Heart left ventricle (tissue), 16 donors: ENCODE results near the gene SCAF1. TPM values are rescaled to one million over a fixed set of nuclear protein-coding genes. Genes with fewer than 3 reads are reported as not detected.
A peak's percentile ranks its signal among the peaks of the same experiment; 100 is the strongest.

Source experiments
- ATAC-seq, 4 donors: fragments of 200-7000 bp; cut with Tn5 transposase; one replicate each; pipeline ENCODE4 v1.9.1; 2020 to 2022; ENCODE audit warnings: moderate library complexity in 4 of 4, mild to moderate bottlenecking in 3 of 4, moderate number of reproducible peaks in 1 of 4
- DNase-seq, 5 donors: peaks; one replicate each; pipeline ENCODE4 v3.0.0-alpha.2; 2020
- H3K27ac ChIP-seq, 12 donors: fragments of 200-600 bp; sonication (generic) in 4 of 12; one replicate each; pipeline versions ENCODE4 v1.5.0 to v1.8.0; 2016 to 2022; ENCODE audit warnings: mild to moderate bottlenecking in 2 of 12
- H3K27me3 ChIP-seq, 9 donors: fragments of 200-600 bp; sonication (generic) in 2 of 9; one replicate each; pipeline versions ENCODE4 v1.5.1 to v1.8.0; 2016 to 2022; ENCODE audit warnings: mild to moderate bottlenecking in 3 of 9
- H3K36me3 ChIP-seq, 9 donors: fragments of 200-600 bp; sonication (generic) in 2 of 9; one replicate each; pipeline versions ENCODE4 v1.5.0 to v1.8.0; 2018 to 2022; ENCODE audit warnings: mild to moderate bottlenecking in 2 of 9
- H3K4me1 ChIP-seq, 12 donors: fragments of 200-600 bp; sonication (generic) in 4 of 12; one replicate each; pipeline versions ENCODE4 v1.5.0 to v1.8.0; 2016 to 2022; ENCODE audit warnings: mild to moderate bottlenecking in 3 of 12
- H3K4me3 ChIP-seq, 12 donors: fragments of 200-600 bp; sonication (generic) in 4 of 12; one replicate each; pipeline versions ENCODE4 v1.5.0 to v1.8.0; 2017 to 2022; ENCODE audit warnings: mild to moderate bottlenecking in 9 of 12, moderate library complexity in 4 of 12
- H3K9me3 ChIP-seq, 12 donors: fragments of 200-600 bp; sonication (generic) in 4 of 12; one replicate each; pipeline versions ENCODE4 v1.5.0 to v1.8.0; 2016 to 2022; ENCODE audit warnings: mild to moderate bottlenecking in 1 of 12
- CTCF ChIP-seq, 12 donors: fragments of 200-600 bp; sonication (generic) in 4 of 12; IDR thresholded peaks; one replicate each; pipeline versions ENCODE4 v1.5.0 to v1.8.0; 2018 to 2022; ENCODE audit warnings: antibody characterized with exemption in 12 of 12, mild to moderate bottlenecking in 5 of 12
- POLR2A ChIP-seq, 2 donors: fragments of 450-650 bp; IDR thresholded peaks; one replicate each; pipeline ENCODE4 v1.6.1; 2017; ENCODE audit warnings: antibody characterized with exemption in 2 of 2, mild to moderate bottlenecking in 2 of 2, moderate library complexity in 2 of 2
- WGBS, 4 donors: extraction: QIAGEN DNeasy Blood & Tissue Kit in 2 of 4; methylation state at CpG; one replicate each; pipeline versions ENCODE4 v1.1.5 to v1.1.7; 2013 to 2018; 5-methylcytosine and 5-hydroxymethylcytosine counted together
- intact Hi-C, 10 donors: fragments of 100-400 bp; cut with DNase I; formaldehyde crosslinking; loops; one replicate each; pipeline versions ENCODE4 v1.11.1 to v1.14.2; 2022
- polyA plus RNA-seq, 2 donors: library from polyadenylated mRNA; stranded (reverse); fragments of 200-250 nt; gene quantifications; one replicate each; pipeline ENCODE4 v1.2.3, GENCODE V29; 2013
- total RNA-seq, 9 donors: library from RNA; depleted of rRNA in 2 of 9; stranded (reverse); fragments of >200 nt in 2 of 9; fragmentation: NEBNext Ultra II Directional in 3 of 9; extraction: Animal tissue kit (Norgen Biotek cat#: 25700) in 3 of 9; gene quantifications; one replicate each; pipeline versions ENCODE4 v1.1.0 to v1.2.4, GENCODE V29; 2016 to 2023
- donor health status: ischemic (EF 13 %, LVEDD 7.1; RV severe dilation, severe dysfunction).
- donor health status: healthy with polysubstance abuse.
- donor health status: DM: no; HTN: yes; CAD: no.
- donor health status: DM: no; HTN: no; CAD: no.
- donor health status: ischemic (EF 25% LVEDD 6.9; RV normal size, moderate dysfunction).
- donor health status: ischemic (EF 25% LVEDD 5.7; RV mildly dilated, moderate dysfunction).
- donor health status: healthy.
- donor health status: DM: yes; HTN: yes; CAD: no.
- donor health status: ischemic (EF 35%, LVEDD 5.7; RV mildly dilated, moderate dysfunction).
- donor health status: nonischemic (EF 11% LVEDD 7.7; RV severe dilation, severe dysfunction).
- donor health status: DM: yes; HTN: yes; CAD: no.
- donor health status: PGD.
- donor health status: ischemic (EF 29% LVEDD 5.4; RV normal size, mild dysfunction).
- donor health status: nonischemic (EF 23%, LVEDD 6.1; RV moderate dilation, normal function).

The SCAF1 gene
- total and polyA plus RNA-seq, 11 donors, result 24.5 to 52.8 (median 44.0) TPM

GRCh38 chr19:49665351-49666119 is 23.5 kb downstream of the SCAF1 start, which contains the start of the genes BCL2L12 and IRF3:
Gene BCL2L12, plus strand, starts transcription at chr19:49665933. Its CDS starts 760 bp downstream, at chr19:49666693.
Gene IRF3, minus strand, starts transcription at chr19:49665857. Its CDS starts 1,019 bp downstream, at chr19:49664838.
- no peaks in the 10 kb centered on the region for H3K9me3 ChIP-seq
- ATAC-seq, result peak; percentile 91 to 96 (median 92)
- peaks cover 0 to 35% (median 25%) of the 10 kb centered on the region in 9 donors for H3K36me3 ChIP-seq
- 0 to 1% (median 1%) methylated on average over 50 of the region's 50 CpGs for WGBS, 4 donors
- peaks cover 0 to 33% (median 17%) of the 10 kb centered on the region in 12 donors for H3K4me1 ChIP-seq
- peak within 1 kb of the TSS; percentile 61 to 93 (median 76) for H3K4me3 ChIP-seq
- no peaks in the 10 kb centered on the region for H3K27me3 ChIP-seq
- peak within 1 kb of the TSS; percentile 63 to 95 (median 87) for H3K27ac ChIP-seq
- DNase-seq, result peak; percentile 98 to 99 (median 98)
- TF ChIP-seq CTCF (IDR thresholded peaks at IDR 0.05) (no peak), POLR2A (IDR thresholded peaks at IDR 0.05) (peak in 1 of 2 donors; percentile 76)
- intact Hi-C loops, result loop anchor here in 2 of 10 donors (2.0 to 5.0 kb wide), 2 partner anchors 75 to 168 kb away; partner anchors contain the start of genes PRR12 (in 1 of the 2) and RPS11 (in 1 of the 2)

- peak overlapping the region; percentile 61 to 93 (median 76) for H3K4me3 ChIP-seq
- H3K4me1 ChIP-seq, result peaks cover 0 to 33% (median 17%) of the 10 kb centered on the region in 12 donors
- WGBS, 4 donors, result 0 to 1% (median 0%) methylated on average over 9 of the region's 9 CpGs
- TF ChIP-seq CTCF (IDR thresholded peaks at IDR 0.05) (peak in 1 of 12 donors; percentile 15), POLR2A (IDR thresholded peaks at IDR 0.05) (no peak)
- H3K9me3 ChIP-seq, result no peaks in the 10 kb centered on the region
- peak overlapping the region in 11 of 12 donors; percentile 46 to 95 (median 87) for H3K27ac ChIP-seq
- no peak for DNase-seq
- no peaks in the 10 kb centered on the region for H3K27me3 ChIP-seq
- ATAC-seq, result no peak
- intact Hi-C loops, result loop anchor here in 1 of 10 donors (5.0 kb wide), 1 partner anchor 169 kb away; the partner anchor contains the start of gene RPS11
- H3K36me3 ChIP-seq, result peaks cover 0 to 32% (median 19%) of the 10 kb centered on the region in 9 donors
These were observed 24.1 kb downstream of the SCAF1 start for GRCh38 chr19:49666120-49666444.

GRCh38 chr19:49667473-49667872 is 25.5 kb downstream of the SCAF1 start:
- DNase-seq, result no peak
- no peak for TF ChIP-seq POLR2A (IDR thresholded peaks at IDR 0.05)
- no peak for TF ChIP-seq CTCF (IDR thresholded peaks at IDR 0.05)
- no peaks in the 10 kb centered on the region for H3K27me3 ChIP-seq
- no peaks in the 10 kb centered on the region for H3K9me3 ChIP-seq
- H3K4me3 ChIP-seq, result no peak overlapping the region
- no peak for ATAC-seq
- intact Hi-C loops, result loop anchor here in 1 of 10 donors (5.0 kb wide), 1 partner anchor 170 kb away; the partner anchor contains the start of gene RPS11
- H3K4me1 ChIP-seq, result peaks cover 0 to 38% (median 22%) of the 10 kb centered on the region in 12 donors
- 88 to 92% (median 90%) methylated on average over 2 of the region's 2 CpGs for WGBS, 4 donors
- H3K27ac ChIP-seq, result no peak overlapping the region
- H3K36me3 ChIP-seq, result peaks cover 0 to 18% (median 6%) of the 10 kb centered on the region in 9 donors

- no peaks in the 10 kb centered on the region for H3K27me3 ChIP-seq
- H3K9me3 ChIP-seq, result no peaks in the 10 kb centered on the region
- no peak for ATAC-seq
- peaks cover 0 to 9% (median 0%) of the 10 kb centered on the region in 9 donors for H3K36me3 ChIP-seq
- 93 to 96% (median 94%) methylated on average over 3 of the region's 3 CpGs for WGBS, 4 donors
- no peak for DNase-seq
- H3K4me3 ChIP-seq, result no peak overlapping the region
- intact Hi-C loops, result loop anchor here in 1 of 10 donors (5.0 kb wide), 1 partner anchor 172 kb away; the partner anchor contains the start of gene RPS11
- TF ChIP-seq CTCF (IDR thresholded peaks at IDR 0.05) (no peak), POLR2A (IDR thresholded peaks at IDR 0.05) (no peak)
- H3K4me1 ChIP-seq, result peaks cover 0 to 24% (median 14%) of the 10 kb centered on the region in 12 donors
- no peak overlapping the region for H3K27ac ChIP-seq
These were observed 27.5 kb downstream of the SCAF1 start for GRCh38 chr19:49669516-49669915.
